ENCODE measurements around the gene MPDZ.

- TF ChIP-seq POLR2A (IDR thresholded peaks at IDR 0.05) (no peak), CTCF (IDR thresholded peaks at IDR 0.05) (no peak)
These were observed 90.1 kb downstream of the MPDZ start for GRCh38 chr9:13189362-13189761.

Measured in thyroid gland (tissue), 4 donors.